NCI-H1436 treated with DMSO at 0.1 percent for 48 hours (cell line): Measurements from ENCODE around the gene PRKAR1B.

Experiments
- DNase-seq: peaks from one replicate; lab custom pipeline; 2025; lab: John Stamatoyannopoulos, UW

The PRKAR1B gene

GRCh38 chr7:691361-692045 lies 35.6 kb downstream of the PRKAR1B start:
- no peak for DNase-seq

GRCh38 chr7:690478-691360 lies 36.4 kb downstream of the PRKAR1B start:
- DNase-seq = no peak

- no peak for DNase-seq
Measured at GRCh38 chr7:685540-685939, 41.5 kb downstream of the PRKAR1B start.

GRCh38 chr7:684416-684815 lies 42.7 kb downstream of the PRKAR1B start:
- DNase-seq = no peak

- no peak for DNase-seq
Measured at GRCh38 chr7:683526-684205, 43.4 kb downstream of the PRKAR1B start.

- no peak for DNase-seq
Measured at GRCh38 chr7:682810-683209, 44.3 kb downstream of the PRKAR1B start.

GRCh38 chr7:681551-682307 lies 45.4 kb downstream of the PRKAR1B start:
- DNase-seq = no peak

GRCh38 chr7:680411-681127 lies 46.5 kb downstream of the PRKAR1B start:
- DNase-seq = no peak

- no peak for DNase-seq
Measured at GRCh38 chr7:676972-677385, 50.1 kb downstream of the PRKAR1B start.

GRCh38 chr7:676246-676971 lies 50.7 kb downstream of the PRKAR1B start:
- DNase-seq = no peak

GRCh38 chr7:674454-675410 lies 52.3 kb downstream of the PRKAR1B start:
- DNase-seq = no peak

GRCh38 chr7:673681-674453 lies 53.2 kb downstream of the PRKAR1B start:
- no peak for DNase-seq

- no peak for DNase-seq
Measured at GRCh38 chr7:672891-673290, 54.2 kb downstream of the PRKAR1B start.

GRCh38 chr7:671415-672042 lies 55.6 kb downstream of the PRKAR1B start:
- no peak for DNase-seq

GRCh38 chr7:670501-671390 lies 56.3 kb downstream of the PRKAR1B start:
- DNase-seq = no peak

- no peak for DNase-seq
Measured at GRCh38 chr7:668958-669357, 58.1 kb downstream of the PRKAR1B start.
